Upper lobe of right lung (tissue), 1 donor: ENCODE measurements around the gene GET3. TPM values are rescaled to one million over a fixed set of nuclear protein-coding genes. Genes with fewer than 3 reads are reported as not detected.
"Not testable (repeated sequence)": the region's sequence is repeated elsewhere in the genome, so short reads cannot be mapped to it uniquely, and the experiment has no call there.

Experiments used
- ATAC-seq: fragments of 200-7000 bp; cut with Tn5 transposase; one replicate; pipeline ENCODE4 v1.9.1; 2020; ENCODE audit warnings: mild to moderate bottlenecking, moderate library complexity
- DNase-seq: peaks from one replicate; pipeline ENCODE4 v3.0.0-alpha.2; 2020
- H3K27ac ChIP-seq: fragments of 200-600 bp; one replicate; pipeline ENCODE4 v1.8.0; 2022
- H3K27me3 ChIP-seq: fragments of 200-600 bp; one replicate; pipeline ENCODE4 v1.8.0; 2022; ENCODE audit warnings: mild to moderate bottlenecking
- H3K36me3 ChIP-seq: fragments of 200-600 bp; one replicate; pipeline ENCODE4 v1.8.0; 2022
- H3K4me1 ChIP-seq: fragments of 200-600 bp; one replicate; pipeline ENCODE4 v1.8.0; 2022
- H3K4me3 ChIP-seq: fragments of 200-600 bp; one replicate; pipeline ENCODE4 v1.8.0; 2022; ENCODE audit warnings: mild to moderate bottlenecking
- H3K9me3 ChIP-seq: fragments of 200-600 bp; one replicate; pipeline ENCODE4 v1.8.0; 2022
- intact Hi-C: fragments of 100-400 bp; cut with DNase I; formaldehyde crosslinking; loops from one replicate; pipeline ENCODE4 v1.11.0; 2022
- total RNA-seq: library from RNA; stranded (reverse); fragmentation: NEBNext Ultra II Directional; extraction: Animal tissue kit (Norgen Biotek cat#: 25700); gene quantifications from one replicate; pipeline ENCODE4 v1.2.1, GENCODE V29; 2021
- TF ChIP-seq, protein P1 (sequence below): fragments of 200-600 bp; IDR thresholded peaks from one replicate; pipeline ENCODE4 v1.8.0; 2022; ENCODE audit warnings: antibody characterized with exemption
- donor health status: DM: no; HTN: yes; CAD: no; lungs with severe emphysema.

The GET3 gene
- total RNA-seq, 1 donor from 2014 or later, result 55.2 TPM

DNA sequence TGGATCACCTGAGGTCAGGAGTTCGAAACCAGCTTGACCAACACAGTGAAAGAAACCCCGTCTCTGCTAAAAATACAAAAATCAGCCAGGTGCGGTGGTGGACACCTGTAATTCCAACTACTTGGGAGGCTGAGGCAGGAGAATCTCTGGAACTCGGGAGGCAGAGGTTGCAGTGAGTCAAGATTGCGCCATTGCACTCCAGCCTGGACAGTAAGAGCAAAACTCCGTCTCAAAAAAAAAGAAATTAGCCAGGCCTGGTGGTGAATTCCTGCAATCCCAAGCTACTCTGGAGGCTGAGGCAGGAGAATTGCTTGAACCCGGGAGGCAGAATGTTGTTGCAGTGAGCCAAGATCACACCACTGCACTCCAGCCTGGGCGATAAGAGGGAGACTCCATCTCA, 28.7 kb upstream of the GET3 start:
- intact Hi-C loops, result no loop called here
- peaks cover 94% of the 10 kb centered on the region for H3K36me3 ChIP-seq

GRCh38 chr19:12711187-12711586, 26.1 kb upstream of the GET3 start:
- Histone ChIP-seq H3K36me3 (peaks cover 91% of the 10 kb centered on the region), H3K4me1 (no peaks in the 10 kb centered on the region), H3K27me3 (no peaks in the 10 kb centered on the region), H3K4me3 (no peak overlapping the region), H3K27ac (no peak overlapping the region), H3K9me3 (no peaks in the 10 kb centered on the region)
- no peak for ATAC-seq
- TF ChIP-seq, protein P1, sequence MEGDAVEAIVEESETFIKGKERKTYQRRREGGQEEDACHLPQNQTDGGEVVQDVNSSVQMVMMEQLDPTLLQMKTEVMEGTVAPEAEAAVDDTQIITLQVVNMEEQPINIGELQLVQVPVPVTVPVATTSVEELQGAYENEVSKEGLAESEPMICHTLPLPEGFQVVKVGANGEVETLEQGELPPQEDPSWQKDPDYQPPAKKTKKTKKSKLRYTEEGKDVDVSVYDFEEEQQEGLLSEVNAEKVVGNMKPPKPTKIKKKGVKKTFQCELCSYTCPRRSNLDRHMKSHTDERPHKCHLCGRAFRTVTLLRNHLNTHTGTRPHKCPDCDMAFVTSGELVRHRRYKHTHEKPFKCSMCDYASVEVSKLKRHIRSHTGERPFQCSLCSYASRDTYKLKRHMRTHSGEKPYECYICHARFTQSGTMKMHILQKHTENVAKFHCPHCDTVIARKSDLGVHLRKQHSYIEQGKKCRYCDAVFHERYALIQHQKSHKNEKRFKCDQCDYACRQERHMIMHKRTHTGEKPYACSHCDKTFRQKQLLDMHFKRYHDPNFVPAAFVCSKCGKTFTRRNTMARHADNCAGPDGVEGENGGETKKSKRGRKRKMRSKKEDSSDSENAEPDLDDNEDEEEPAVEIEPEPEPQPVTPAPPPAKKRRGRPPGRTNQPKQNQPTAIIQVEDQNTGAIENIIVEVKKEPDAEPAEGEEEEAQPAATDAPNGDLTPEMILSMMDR, result no peak
- intact Hi-C loops, result no loop called here
- DNase-seq, result no peak

More for the DNA sequence above, 28.7 kb upstream of the GET3 start:
- Histone ChIP-seq H3K27ac (no peak overlapping the region), H3K27me3 (no peaks in the 10 kb centered on the region), H3K4me1 (no peaks in the 10 kb centered on the region), H3K4me3 (no peak overlapping the region), H3K9me3 (no peaks in the 10 kb centered on the region)
- ATAC-seq (no peak), DNase-seq (no peak)
- TF ChIP-seq, protein P1, result no peak

GRCh38 chr19:12712077-12712476, 25.2 kb upstream of the GET3 start:
- ATAC-seq, H3K4me3 ChIP-seq, H3K27ac ChIP-seq, H3K9me3 ChIP-seq, DNase-seq, H3K27me3 ChIP-seq, intact Hi-C loops, H3K4me1 ChIP-seq: not testable (repeated sequence)
- H3K36me3 ChIP-seq, result peaks cover 82% of the 10 kb centered on the region
- TF ChIP-seq, protein P1, result peak; percentile 35

- ATAC-seq, DNase-seq, H3K27me3 ChIP-seq, H3K9me3 ChIP-seq, H3K27ac ChIP-seq, intact Hi-C loops, H3K4me1 ChIP-seq, H3K4me3 ChIP-seq: not testable (repeated sequence)
- peaks cover 82% of the 10 kb centered on the region for H3K36me3 ChIP-seq
Observed at GRCh38 chr19:12713304-12713703, 24.0 kb upstream of the GET3 start.

DNA sequence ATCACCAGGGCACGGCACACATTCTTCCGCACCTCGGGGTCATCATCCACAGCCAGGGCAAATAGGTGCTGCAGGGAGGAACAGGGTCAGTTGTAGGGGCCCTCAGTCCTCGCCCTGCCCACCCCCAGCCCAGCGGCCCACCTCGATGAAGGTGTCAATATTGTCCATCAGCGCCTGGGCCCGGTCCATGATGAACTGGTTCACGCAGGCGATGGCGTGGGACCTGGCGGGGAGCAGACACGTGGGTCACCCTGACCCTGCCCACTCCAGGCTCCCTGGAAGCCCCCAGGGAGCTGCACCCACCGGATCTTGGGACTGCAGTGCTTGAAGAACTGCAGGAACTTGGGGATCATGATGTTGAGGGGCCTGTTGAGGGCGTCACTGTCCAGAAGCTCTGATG, 22.2 kb upstream of the GET3 start:
- H3K4me1 ChIP-seq, result no peaks in the 10 kb centered on the region
- H3K27me3 ChIP-seq, result no peaks in the 10 kb centered on the region
- H3K4me3 ChIP-seq, result no peak overlapping the region
- DNase-seq (no peak), ATAC-seq (no peak)
- H3K27ac ChIP-seq, result no peak overlapping the region
- H3K36me3 ChIP-seq, result peaks cover 72% of the 10 kb centered on the region
- no peaks in the 10 kb centered on the region for H3K9me3 ChIP-seq
- TF ChIP-seq, protein P1, result no peak
- intact Hi-C loops, result no loop called here

DNA sequence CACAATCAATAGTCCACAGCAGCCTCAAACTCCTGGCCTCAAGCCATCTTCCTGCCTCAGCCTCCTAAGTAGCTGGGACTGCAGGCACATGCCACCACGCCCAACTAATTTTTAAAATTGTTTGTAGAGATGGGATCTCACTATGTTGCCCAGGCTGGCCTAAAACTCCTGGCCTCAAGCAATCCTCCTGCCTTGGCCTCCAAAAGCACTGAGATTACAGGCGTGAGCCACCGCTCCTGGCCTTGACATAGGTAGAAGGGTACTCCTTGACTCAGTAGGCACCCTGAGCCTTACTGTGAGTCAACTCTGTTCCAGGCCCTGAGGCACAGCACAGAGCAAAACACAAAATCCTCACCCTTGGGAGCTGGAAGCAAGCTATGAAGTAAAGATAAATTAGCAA, 21.4 kb upstream of the GET3 start:
- peaks cover 7% of the 10 kb centered on the region for H3K4me1 ChIP-seq
- no peaks in the 10 kb centered on the region for H3K27me3 ChIP-seq
- H3K9me3 ChIP-seq, result no peaks in the 10 kb centered on the region
- ATAC-seq (no peak), DNase-seq (no peak)
- intact Hi-C loops, result no loop called here
- peaks cover 64% of the 10 kb centered on the region for H3K36me3 ChIP-seq
- H3K27ac ChIP-seq, result no peak overlapping the region
- TF ChIP-seq, protein P1, result no peak
- no peak overlapping the region for H3K4me3 ChIP-seq
